ENCODE data around the gene KCNT2. TPM values are rescaled to one million over a fixed set of nuclear protein-coding genes. Genes with fewer than 3 reads are reported as not detected.

KCNT2 gene
- total and polyA plus RNA-seq, 2 donors (not counting 3 experiments of a cell fraction or from before 2014, with no cell fraction given), result 0.46 to 1.6 TPM

GRCh38 chr1:196309386-196309785, 298.9 kb downstream of the KCNT2 start:
- no peaks in the 10 kb centered on the region for H3K4me1 ChIP-seq (ENCODE audit: control insufficient read depth, extremely low read depth, insufficient read depth, low read length)
- H3K27ac ChIP-seq (ENCODE audit: insufficient read depth, low read depth, low read length), result no peak overlapping the region
- H3K27me3 ChIP-seq (ENCODE audit: control insufficient read depth in 2 of 2, insufficient read depth in 2 of 2, low read length in 2 of 2), result no peaks in the 10 kb centered on the region
- H3K4me3 ChIP-seq (replicated peaks in 1 of 3; ENCODE audit: insufficient read depth in 1 of 3, low read depth in 1 of 3, low read length in 3 of 3), result no peak overlapping the region
- no peaks in the 10 kb centered on the region for H4K20me1 ChIP-seq (replicated peaks; ENCODE audit: control insufficient read depth, extremely low read depth, insufficient read depth, low read length)
- dilution Hi-C loops (cut with MboI; ENCODE audit: extremely low pct_ligation_motif_present, low sequenced_read_pairs), result no loop called here
- intact Hi-C loops (cut with micrococcal nuclease), result loop anchor here (1.0 kb wide), 1 partner anchor 161 kb away; no protein-coding TSS in a partner anchor
- ChIA-PET CTCF (interaction anchor here (0.8 to 10.2 kb wide), 15 partner anchors 9 to 167 kb away, joined by 3 to 377 read pairs (median 4); no protein-coding TSS in a partner anchor), POLR2A (no interaction called here)
- TF ChIP-seq FOS (IDR thresholded peaks at IDR 0.05; ENCODE audit: borderline replicate concordance, insufficient read depth, low read length) (no peak), POLR2AphosphoS5 (IDR thresholded peaks at IDR 0.05; ENCODE audit: insufficient read depth, low read depth, low read length) (no peak), CTCF (IDR thresholded peaks at IDR 0.05; ENCODE audit: extremely low read depth in 1 of 2, insufficient read depth in 1 of 2, low read depth in 1 of 2, low read length in 2 of 2) (no peak), MAX (IDR thresholded peaks at IDR 0.05; ENCODE audit: insufficient read depth, insufficient read length) (no peak), JUN (IDR thresholded peaks at IDR 0.05; ENCODE audit: borderline replicate concordance, insufficient read depth, insufficient read length, low read depth) (no peak), GATA2 (IDR thresholded peaks at IDR 0.05; ENCODE audit: insufficient read depth, insufficient read length, low read depth, low read length) (no peak), EZH2 (IDR thresholded peaks at IDR 0.05; ENCODE audit: borderline replicate concordance, low read depth, low read length, severe bottlenecking) (no peak), POLR2A (IDR thresholded peaks at IDR 0.05; ENCODE audit: low read depth, low read length) (no peak), MYC (IDR thresholded peaks at IDR 0.05; ENCODE audit: low read depth, low read length) (no peak)
- H3K4me2 ChIP-seq (ENCODE audit: insufficient read depth, low read length), result no peak overlapping the region
- DNase-seq (ENCODE audit: low read depth, low spot score) (peak; percentile 49), FAIRE-seq (no peak)
- no TSS peak for BruUV-seq (replicated peaks)
- H3K9me3 ChIP-seq (replicated peaks; ENCODE audit: control insufficient read depth, insufficient read depth, low read length), result no peaks in the 10 kb centered on the region
- no peaks in the 10 kb centered on the region for H3K79me2 ChIP-seq (ENCODE audit: control insufficient read depth, insufficient read depth, low read length)
- no peaks in the 10 kb centered on the region for H3K36me3 ChIP-seq (ENCODE audit: control insufficient read depth in 2 of 2, extremely low read depth in 1 of 2, insufficient read depth in 2 of 2, low read length in 2 of 2)
- H3K9me1 ChIP-seq (replicated peaks; ENCODE audit: control insufficient read depth, extremely low read depth, insufficient read depth, low read length), result no peaks in the 10 kb centered on the region
- no peak overlapping the region for H2AFZ ChIP-seq (ENCODE audit: low read depth, low read length)
- H3K9ac ChIP-seq (replicated peaks; ENCODE audit: extremely low read depth, insufficient read depth, low read length), result no peak overlapping the region
